K562 (cell line): ENCODE data around the gene VPS13D. TPM values are rescaled to one million over a fixed set of nuclear protein-coding genes. Genes with fewer than 3 reads are reported as not detected.

Experiments
- ATAC-seq: fragments of 200-7000 bp; cut with Tn5 transposase; 3 replicates; pipeline ENCODE4 v1.9.1; 2020; ENCODE audit warnings: moderate library complexity
- BruUV-seq: library from RNA; stranded (reverse); fragments of 400-500 nt; replicated peaks from 2 replicates; lab custom pipeline; 2021; lab: Mats Ljungman, UMichigan
- CTCF ChIA-PET: fragments of 300-600 bp; formaldehyde crosslinking; extraction: SDS; loops from one replicate; lab custom pipeline; 2021; ENCODE audit warnings: low intra/inter-chr PET ratio; lab: Yijun Ruan, JAX
- POLR2A ChIA-PET: fragments of 300-600, 350-650 bp; sonication (Branson Sonifier 250); formaldehyde crosslinking; extraction: SDS; loops from one replicate; lab custom pipeline; 2021; ENCODE audit warnings: antibody characterized with exemption, inconsistent platforms; lab: Yijun Ruan, JAX
- DNase-seq, 4 experiments: peaks; one replicate each; pipeline versions ENCODE4 v3.0.0 to v3.0.0-alpha.2; 2011 to 2018; ENCODE audit warnings: low spot score in 3 of 4, mixed read lengths in 3 of 4; ENCODE audit errors: extremely low read depth in 1 of 4
- FAIRE-seq: peaks from 2 replicates; lab custom pipeline; 2011; peaks lifted over from hg19 to GRCh38; lab: Jason Lieb, UNC
- H2AFZ ChIP-seq: 2 replicates; pipeline ENCODE4 v1.6.0; 2011; ENCODE audit warnings: low read depth, low read length, control low read depth, inconsistent platforms
- H3K27ac ChIP-seq: fragments of 200-600 bp; 3 replicates; pipeline ENCODE4 v1.8.0; 2011; ENCODE audit warnings: low read depth, mild to moderate bottlenecking, control low read depth, inconsistent platforms, low read length, moderate library complexity, mixed read lengths; ENCODE audit errors: extremely low read depth
- H3K27me3 ChIP-seq, 2 experiments: fragments of 300-600 bp in 1 of 2; 2 replicates in 1 of 2; 3 replicates in 1 of 2; pipeline versions ENCODE4 v1.6.0 to v1.8.0; 2011; ENCODE audit warnings: inconsistent platforms in 2 of 2, low read length in 2 of 2, mild to moderate bottlenecking in 1 of 2, mixed read lengths in 1 of 2, moderate library complexity in 1 of 2; ENCODE audit not compliant: control insufficient read depth in 2 of 2, insufficient read depth in 2 of 2
- H3K36me3 ChIP-seq: fragments of 300-600 bp; 3 replicates; pipeline ENCODE4 v1.8.0; 2011; ENCODE audit warnings: mild to moderate bottlenecking, low read length, inconsistent platforms; ENCODE audit not compliant: control insufficient read depth, insufficient read depth
- H3K4me1 ChIP-seq, 2 experiments: fragments of 200-600 bp in 1 of 2; replicated peaks in 1 of 2; 2 replicates in 1 of 2; 3 replicates in 1 of 2; pipeline versions ENCODE4 v1.5.1 to v1.8.0; 2011; ENCODE audit warnings: inconsistent platforms in 2 of 2, low read length in 2 of 2, mild to moderate bottlenecking in 1 of 2, mixed read lengths in 1 of 2, moderate library complexity in 1 of 2; ENCODE audit not compliant: control insufficient read depth in 2 of 2, insufficient read depth in 2 of 2
- H3K4me2 ChIP-seq: 2 replicates; pipeline ENCODE4 v1.6.1; 2011; ENCODE audit warnings: low read length, control low read depth, inconsistent platforms, mixed read lengths; ENCODE audit not compliant: insufficient read depth
- H3K4me3 ChIP-seq: fragments of 200-600 bp; sonication (generic), shearing (Covaris generic); 2 replicates; pipeline ENCODE4 v1.5.1; 2016; ENCODE audit warnings: control low read depth, inconsistent platforms
- H3K79me2 ChIP-seq: fragments of 200-600 bp; 3 replicates; pipeline ENCODE4 v1.8.0; 2011; ENCODE audit warnings: low read length, inconsistent platforms; ENCODE audit not compliant: control insufficient read depth, insufficient read depth
- H3K9ac ChIP-seq, 2 experiments: 2 replicates each; pipeline versions ENCODE4 v1.6.0 to v1.6.1; 2011; ENCODE audit warnings: low read depth in 2 of 2, low read length in 2 of 2, control low read depth in 1 of 2, inconsistent platforms in 1 of 2, mild to moderate bottlenecking in 1 of 2, mixed read lengths in 1 of 2; ENCODE audit not compliant: insufficient read depth in 1 of 2
- H3K9me1 ChIP-seq: one replicate; pipeline ENCODE4 v1.6.0; 2011; ENCODE audit warnings: inconsistent platforms, mild to moderate bottlenecking, low read length, moderate library complexity; ENCODE audit not compliant: control insufficient read depth, insufficient read depth
- H3K9me3 ChIP-seq: replicated peaks from 2 replicates; pipeline ENCODE4 v1.5.1; 2011; ENCODE audit warnings: low read depth, low read length, inconsistent platforms; ENCODE audit not compliant: control insufficient read depth, insufficient read depth
- H4K20me1 ChIP-seq: replicated peaks from 2 replicates; pipeline ENCODE4 v1.6.1; 2011; ENCODE audit warnings: low read length, inconsistent platforms, mixed read lengths; ENCODE audit not compliant: control insufficient read depth, insufficient read depth
- HMGN3 ChIP-seq: IDR thresholded peaks from 2 replicates; pipeline ENCODE4 v1.6.1; 2011; ENCODE audit warnings: borderline replicate concordance, low read depth, mild to moderate bottlenecking, mixed read lengths, low read length; ENCODE audit not compliant: insufficient read length; ENCODE audit errors: extremely low read depth
- KLF10 ChIP-seq: fragments of 250-450 bp; sonication (Bioruptor Pico); IDR thresholded peaks from 2 replicates; pipeline ENCODE4 v1.6.1; 2021; ENCODE audit warnings: matching md5 sums
- NFE2L1 ChIP-seq: fragments of 450-650 bp; IDR thresholded peaks from 2 replicates; pipeline ENCODE4 v1.6.1; 2016; ENCODE audit warnings: missing genetic modification characterization, low read depth, mild to moderate bottlenecking, missing compliant biosample characterization, moderate library complexity, borderline replicate concordance
- PHF21A ChIP-seq: fragments of 450-650 bp; IDR thresholded peaks from 2 replicates; pipeline ENCODE4 v1.6.1; 2017; ENCODE audit warnings: low read depth, borderline replicate concordance
- POLR2B ChIP-seq: fragments of 450-650 bp; IDR thresholded peaks from 2 replicates; pipeline ENCODE4 v1.6.1; 2018; ENCODE audit warnings: low read depth; ENCODE audit not compliant: partially characterized antibody
- U2AF2 ChIP-seq: fragments of 200-400 bp; formaldehyde crosslinking; optimal IDR thresholded peaks from 2 replicates; pipeline ENCODE3; 2017; ENCODE audit warnings: low read depth, mild to moderate bottlenecking, low read length
- WHSC1 ChIP-seq: IDR thresholded peaks from one replicate; pipeline ENCODE4 v1.6.1; 2012; ENCODE audit warnings: low read length, control low read depth, inconsistent platforms
- ZKSCAN1 ChIP-seq: fragments of 150-350 bp; IDR thresholded peaks from 2 replicates; pipeline ENCODE4 v1.6.1; 2016; ENCODE audit warnings: low read depth, low read length
- ZNF217 ChIP-seq: sonication (generic); formaldehyde crosslinking; IDR thresholded peaks from 2 replicates; pipeline ENCODE4 v1.8.0; 2022; ENCODE audit warnings: mild to moderate bottlenecking, missing genetic modification reagents
- ZNF224 ChIP-seq: sonication (generic); formaldehyde crosslinking; IDR thresholded peaks from 2 replicates; pipeline ENCODE4 v1.8.0; 2022; ENCODE audit warnings: mild to moderate bottlenecking, missing genetic modification reagents
- WGBS: fragments of 100-300 bp; shearing (Covaris generic); methylation state at CpG from one replicate; pipeline ENCODE4 v1.1.6; 2016; ENCODE audit warnings: low coverage, mixed read lengths; ENCODE audit not compliant: insufficient coverage; ENCODE audit errors: missing lambda C conversion rate; 5-methylcytosine and 5-hydroxymethylcytosine counted together
- in situ Hi-C: fragments of 300-500 bp; cut with MboI; formaldehyde crosslinking; loops from 4 replicates; pipeline ENCODE4 v1.15.0; 2018; ENCODE audit warnings: inconsistent platforms, mixed read lengths
- intact Hi-C: fragments of 100-400 bp; cut with micrococcal nuclease; formaldehyde crosslinking; loops from 2 replicates; pipeline ENCODE4 v1.14.2; 2022
- polyA plus RNA-seq, 8 experiments: library from polyadenylated mRNA; depleted of rRNA in 4 of 8; stranded (reverse) in 5 of 8; unstranded in 3 of 8; fragments of >200 nt; fragmentation: Nextera tagmentation in 2 of 8; fragmentation: Illumina TruSeq in 1 of 8; extraction: Ambion mirVana in 2 of 8; extraction: Trizol in 1 of 8; gene quantifications; 2 replicates each; pipeline versions ENCODE4 v1.2.1 to v1.2.3, GENCODE V29; 2011 to 2014; ENCODE audit warnings: inconsistent platforms in 1 of 8, missing spikeins in 1 of 8
- total RNA-seq, 7 experiments: library from RNA; depleted of rRNA in 6 of 7; stranded (reverse); fragments of >200 nt in 6 of 7; fragmentation: Illumina TruSeq in 2 of 7; extraction: Trizol in 2 of 7; gene quantifications; 2 replicates each; pipeline versions ENCODE4 v1.2.1 to v1.2.3, GENCODE V29; 2011 to 2021; ENCODE audit warnings: low replicate concordance in 1 of 7
- TF ChIP-seq, protein P1 (sequence below), 2 experiments: fragments of 200-800 bp in 1 of 2; sonication (Bioruptor generic) in 1 of 2; sonication (generic) in 1 of 2; formaldehyde crosslinking in 1 of 2; IDR thresholded peaks in 1 of 2; conservative IDR thresholded peaks in 1 of 2; 2 replicates each; pipeline versions ENCODE4 v1.5.0 to v1.6.1; 2016 to 2020; ENCODE audit warnings: missing compliant biosample characterization in 1 of 2, missing genetic modification characterization in 1 of 2, missing genetic modification reagents in 1 of 2
- TF ChIP-seq, protein P2 (sequence below): sonication (generic); formaldehyde crosslinking; IDR thresholded peaks from 2 replicates; pipeline ENCODE4 v1.8.0; 2022; ENCODE audit warnings: mild to moderate bottlenecking, missing genetic modification reagents
- TF ChIP-seq, protein P3 (sequence below): sonication (generic); formaldehyde crosslinking; IDR thresholded peaks from 2 replicates; pipeline ENCODE4 v1.9.0; 2022; ENCODE audit warnings: mild to moderate bottlenecking, missing genetic modification reagents
- TF ChIP-seq, protein P4 (sequence below): sonication (generic); formaldehyde crosslinking; IDR thresholded peaks from 2 replicates; pipeline ENCODE4 v1.8.0; 2022; ENCODE audit warnings: mild to moderate bottlenecking, missing genetic modification reagents

VPS13D gene
- total and polyA plus RNA-seq, 9 of the 15 experiments (the other 6 are each of a cell fraction or from before 2014, with no cell fraction given), result 6.1 to 51.5 (median 38.5) TPM

DNA sequence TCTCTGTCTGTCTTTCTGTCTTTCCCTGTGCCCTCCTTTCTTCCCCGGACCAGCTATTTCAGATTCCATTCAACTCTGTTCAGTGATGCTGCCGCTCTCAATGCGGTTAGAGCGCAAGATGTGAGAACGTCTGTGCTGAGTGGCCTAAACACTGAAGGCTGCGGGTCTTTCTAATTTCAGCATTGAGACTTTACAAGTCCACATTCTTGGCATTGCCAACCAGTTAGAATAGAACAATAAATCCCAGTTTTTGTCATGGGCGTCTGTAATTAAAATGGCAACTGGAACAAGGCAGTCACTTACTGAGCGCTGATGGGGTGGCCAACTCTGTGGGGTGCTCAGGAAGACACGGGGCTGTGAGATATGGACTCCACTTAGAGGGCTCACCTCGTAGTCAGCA, 275.4 kb downstream of the VPS13D start:
- H3K27ac ChIP-seq, result no peak overlapping the region
- intact Hi-C loops, result no loop called here
- no peaks in the 10 kb centered on the region for H3K9me3 ChIP-seq
- no TSS peak for BruUV-seq
- POLR2A ChIA-PET, result interaction anchor here (6.7 kb wide), 1 partner anchor 10 kb away, joined by 38 read pairs; no protein-coding TSS in a partner anchor
- no peak for FAIRE-seq
- no peak overlapping the region; a peak in 1 of 4 replicates for H3K9ac ChIP-seq
- H3K4me2 ChIP-seq, result no peak overlapping the region
- H4K20me1 ChIP-seq, result no peaks in the 10 kb centered on the region
- no peaks in the 10 kb centered on the region for H3K9me1 ChIP-seq
- CTCF ChIA-PET, result no interaction called here
- peaks cover 17 to 19% of the 10 kb centered on the region in 2 experiments for H3K4me1 ChIP-seq
- no peak for TF ChIP-seq ZNF217 (CRISPR knock-in tag)
- TF ChIP-seq KLF10 (CRISPR knock-in tag), result no peak
- TF ChIP-seq, protein P1, sequence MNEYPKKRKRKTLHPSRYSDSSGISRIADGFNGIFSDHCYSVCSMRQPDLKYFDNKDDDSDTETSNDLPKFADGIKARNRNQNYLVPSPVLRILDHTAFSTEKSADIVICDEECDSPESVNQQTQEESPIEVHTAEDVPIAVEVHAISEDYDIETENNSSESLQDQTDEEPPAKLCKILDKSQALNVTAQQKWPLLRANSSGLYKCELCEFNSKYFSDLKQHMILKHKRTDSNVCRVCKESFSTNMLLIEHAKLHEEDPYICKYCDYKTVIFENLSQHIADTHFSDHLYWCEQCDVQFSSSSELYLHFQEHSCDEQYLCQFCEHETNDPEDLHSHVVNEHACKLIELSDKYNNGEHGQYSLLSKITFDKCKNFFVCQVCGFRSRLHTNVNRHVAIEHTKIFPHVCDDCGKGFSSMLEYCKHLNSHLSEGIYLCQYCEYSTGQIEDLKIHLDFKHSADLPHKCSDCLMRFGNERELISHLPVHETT (CRISPR knock-in tag; conservative IDR thresholded peaks at IDR 0.05 in 1 of 2, IDR thresholded peaks at IDR 0.05 in 1 of 2), result no peak
- no peak for TF ChIP-seq U2AF2
- no peak for TF ChIP-seq PHF21A
- no peak for TF ChIP-seq POLR2B
- TF ChIP-seq NFE2L1 (tag), result no peak
- TF ChIP-seq ZKSCAN1, result no peak
- TF ChIP-seq ZNF224 (CRISPR knock-in tag), result no peak
- TF ChIP-seq HMGN3, result no peak
- TF ChIP-seq, protein P2, sequence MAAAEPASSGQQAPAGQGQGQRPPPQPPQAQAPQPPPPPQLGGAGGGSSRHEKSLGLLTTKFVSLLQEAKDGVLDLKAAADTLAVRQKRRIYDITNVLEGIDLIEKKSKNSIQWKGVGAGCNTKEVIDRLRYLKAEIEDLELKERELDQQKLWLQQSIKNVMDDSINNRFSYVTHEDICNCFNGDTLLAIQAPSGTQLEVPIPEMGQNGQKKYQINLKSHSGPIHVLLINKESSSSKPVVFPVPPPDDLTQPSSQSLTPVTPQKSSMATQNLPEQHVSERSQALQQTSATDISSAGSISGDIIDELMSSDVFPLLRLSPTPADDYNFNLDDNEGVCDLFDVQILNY (CRISPR knock-in tag), result no peak
- TF ChIP-seq, protein P3, sequence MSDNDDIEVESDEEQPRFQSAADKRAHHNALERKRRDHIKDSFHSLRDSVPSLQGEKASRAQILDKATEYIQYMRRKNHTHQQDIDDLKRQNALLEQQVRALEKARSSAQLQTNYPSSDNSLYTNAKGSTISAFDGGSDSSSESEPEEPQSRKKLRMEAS, result no peak
- TF ChIP-seq, protein P4, sequence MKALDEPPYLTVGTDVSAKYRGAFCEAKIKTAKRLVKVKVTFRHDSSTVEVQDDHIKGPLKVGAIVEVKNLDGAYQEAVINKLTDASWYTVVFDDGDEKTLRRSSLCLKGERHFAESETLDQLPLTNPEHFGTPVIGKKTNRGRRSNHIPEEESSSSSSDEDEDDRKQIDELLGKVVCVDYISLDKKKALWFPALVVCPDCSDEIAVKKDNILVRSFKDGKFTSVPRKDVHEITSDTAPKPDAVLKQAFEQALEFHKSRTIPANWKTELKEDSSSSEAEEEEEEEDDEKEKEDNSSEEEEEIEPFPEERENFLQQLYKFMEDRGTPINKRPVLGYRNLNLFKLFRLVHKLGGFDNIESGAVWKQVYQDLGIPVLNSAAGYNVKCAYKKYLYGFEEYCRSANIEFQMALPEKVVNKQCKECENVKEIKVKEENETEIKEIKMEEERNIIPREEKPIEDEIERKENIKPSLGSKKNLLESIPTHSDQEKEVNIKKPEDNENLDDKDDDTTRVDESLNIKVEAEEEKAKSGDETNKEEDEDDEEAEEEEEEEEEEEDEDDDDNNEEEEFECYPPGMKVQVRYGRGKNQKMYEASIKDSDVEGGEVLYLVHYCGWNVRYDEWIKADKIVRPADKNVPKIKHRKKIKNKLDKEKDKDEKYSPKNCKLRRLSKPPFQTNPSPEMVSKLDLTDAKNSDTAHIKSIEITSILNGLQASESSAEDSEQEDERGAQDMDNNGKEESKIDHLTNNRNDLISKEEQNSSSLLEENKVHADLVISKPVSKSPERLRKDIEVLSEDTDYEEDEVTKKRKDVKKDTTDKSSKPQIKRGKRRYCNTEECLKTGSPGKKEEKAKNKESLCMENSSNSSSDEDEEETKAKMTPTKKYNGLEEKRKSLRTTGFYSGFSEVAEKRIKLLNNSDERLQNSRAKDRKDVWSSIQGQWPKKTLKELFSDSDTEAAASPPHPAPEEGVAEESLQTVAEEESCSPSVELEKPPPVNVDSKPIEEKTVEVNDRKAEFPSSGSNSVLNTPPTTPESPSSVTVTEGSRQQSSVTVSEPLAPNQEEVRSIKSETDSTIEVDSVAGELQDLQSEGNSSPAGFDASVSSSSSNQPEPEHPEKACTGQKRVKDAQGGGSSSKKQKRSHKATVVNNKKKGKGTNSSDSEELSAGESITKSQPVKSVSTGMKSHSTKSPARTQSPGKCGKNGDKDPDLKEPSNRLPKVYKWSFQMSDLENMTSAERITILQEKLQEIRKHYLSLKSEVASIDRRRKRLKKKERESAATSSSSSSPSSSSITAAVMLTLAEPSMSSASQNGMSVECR (CRISPR knock-in tag), result no peak
- no peak for TF ChIP-seq WHSC1
- ATAC-seq, result no peak
- in situ Hi-C loops, result no loop called here
- H3K4me3 ChIP-seq, result no peak overlapping the region
- DNase-seq, result no peak
- no peaks in the 10 kb centered on the region for H3K79me2 ChIP-seq
- H2AFZ ChIP-seq, result no peak overlapping the region
- H3K27me3 ChIP-seq, result no peaks in the 10 kb centered on the region
- WGBS, result 89% methylated on average over 10 of the region's 10 CpGs
- peaks cover 49% of the 10 kb centered on the region for H3K36me3 ChIP-seq
